HG03469 (cell line): ENCODE measurements around the gene ZCCHC10.

Source experiments
- ATAC-seq: cut with Tn5 transposase; IDR thresholded peaks from one replicate; pipeline ENCODE4 v1.9.1; 2021; ENCODE audit warnings: mild to moderate bottlenecking, moderate library complexity, moderate number of reproducible peaks; ENCODE audit not compliant: unreplicated experiment

ZCCHC10 gene

GRCh38 chr5:133025804-133026663 lies at the start of gene ZCCHC10:
Gene ZCCHC10 (minus strand): TSS chr5:133026549. CDS start chr5:133026537, 12 bp downstream.
- ATAC-seq: peak; percentile 80

GRCh38 chr5:133075572-133076536 lies 49.5 kb upstream of the ZCCHC10 start:
- no peak for ATAC-seq

- ATAC-seq: no peak
These were observed 45.7 kb upstream of the ZCCHC10 start for GRCh38 chr5:133072021-133072420.

GRCh38 chr5:133066045-133066444 lies 39.7 kb upstream of the ZCCHC10 start:
- no peak for ATAC-seq

GRCh38 chr5:133065471-133065870 lies 39.1 kb upstream of the ZCCHC10 start:
- no peak for ATAC-seq

GRCh38 chr5:133063965-133064364 lies 37.6 kb upstream of the ZCCHC10 start:
- no peak for ATAC-seq

- ATAC-seq: no peak
These were observed 35.9 kb upstream of the ZCCHC10 start for GRCh38 chr5:133062276-133062675.

- no peak for ATAC-seq
These were observed 33.3 kb upstream of the ZCCHC10 start for GRCh38 chr5:133059621-133060020.

- no peak for ATAC-seq
These were observed 30.5 kb upstream of the ZCCHC10 start for GRCh38 chr5:133056891-133057290.

- no peak for ATAC-seq
These were observed 28.5 kb upstream of the ZCCHC10 start for GRCh38 chr5:133054697-133055471.

- no peak for ATAC-seq
These were observed 27.1 kb upstream of the ZCCHC10 start for GRCh38 chr5:133053448-133053847.

GRCh38 chr5:133052317-133053175 lies 26.2 kb upstream of the ZCCHC10 start:
- peak; percentile 22 for ATAC-seq

- ATAC-seq: peak; percentile 63
These were observed 25.4 kb upstream of the ZCCHC10 start, which contains the start of gene HSPA4 for GRCh38 chr5:133051542-133052316. Gene HSPA4 (plus strand): TSS chr5:133052013. CDS start chr5:133052251, 238 bp downstream.

- ATAC-seq: no peak
These were observed 24.8 kb upstream of the ZCCHC10 start for GRCh38 chr5:133051061-133051541.

- no peak for ATAC-seq
These were observed 24.2 kb upstream of the ZCCHC10 start for GRCh38 chr5:133050521-133050920.

- no peak for ATAC-seq
These were observed 23.3 kb upstream of the ZCCHC10 start for GRCh38 chr5:133049726-133050048.

GRCh38 chr5:133048993-133049725 lies 22.8 kb upstream of the ZCCHC10 start:
- ATAC-seq: no peak

- ATAC-seq: no peak
These were observed 21.1 kb upstream of the ZCCHC10 start for GRCh38 chr5:133047404-133047803.
